B cell (primary cell): Measurements from ENCODE around the gene BCL2L15.

Source experiments
- EZH2 ChIP-seq: IDR thresholded peaks from 2 replicates; pipeline ENCODE4 v1.6.1; 2012; ENCODE audit warnings: borderline replicate concordance, low read depth, mild to moderate bottlenecking, moderate library complexity, low read length; ENCODE audit not compliant: insufficient read depth, poor library complexity, severe bottlenecking
- TF ChIP-seq, protein P1 (sequence below): fragments of 200-600 bp; IDR thresholded peaks from one replicate; pipeline ENCODE4 v1.8.0; 2022; ENCODE audit warnings: antibody characterized with exemption, mild to moderate bottlenecking

GRCh38 chr1:113930499-113931161 is 43.2 kb upstream of the BCL2L15 start:
- TF ChIP-seq, protein P1, sequence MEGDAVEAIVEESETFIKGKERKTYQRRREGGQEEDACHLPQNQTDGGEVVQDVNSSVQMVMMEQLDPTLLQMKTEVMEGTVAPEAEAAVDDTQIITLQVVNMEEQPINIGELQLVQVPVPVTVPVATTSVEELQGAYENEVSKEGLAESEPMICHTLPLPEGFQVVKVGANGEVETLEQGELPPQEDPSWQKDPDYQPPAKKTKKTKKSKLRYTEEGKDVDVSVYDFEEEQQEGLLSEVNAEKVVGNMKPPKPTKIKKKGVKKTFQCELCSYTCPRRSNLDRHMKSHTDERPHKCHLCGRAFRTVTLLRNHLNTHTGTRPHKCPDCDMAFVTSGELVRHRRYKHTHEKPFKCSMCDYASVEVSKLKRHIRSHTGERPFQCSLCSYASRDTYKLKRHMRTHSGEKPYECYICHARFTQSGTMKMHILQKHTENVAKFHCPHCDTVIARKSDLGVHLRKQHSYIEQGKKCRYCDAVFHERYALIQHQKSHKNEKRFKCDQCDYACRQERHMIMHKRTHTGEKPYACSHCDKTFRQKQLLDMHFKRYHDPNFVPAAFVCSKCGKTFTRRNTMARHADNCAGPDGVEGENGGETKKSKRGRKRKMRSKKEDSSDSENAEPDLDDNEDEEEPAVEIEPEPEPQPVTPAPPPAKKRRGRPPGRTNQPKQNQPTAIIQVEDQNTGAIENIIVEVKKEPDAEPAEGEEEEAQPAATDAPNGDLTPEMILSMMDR, result no peak
- no peak for TF ChIP-seq EZH2
